ENCODE data around the gene RHOH. TPM values are rescaled to one million over a fixed set of nuclear protein-coding genes. Genes with fewer than 3 reads are reported as not detected.

Gene RHOH
- total and polyA plus RNA-seq, 9 of the 15 experiments (the other 6 are each of a cell fraction or from before 2014, with no cell fraction given): 14.3 to 37.7 (median 23.2) TPM

DNA sequence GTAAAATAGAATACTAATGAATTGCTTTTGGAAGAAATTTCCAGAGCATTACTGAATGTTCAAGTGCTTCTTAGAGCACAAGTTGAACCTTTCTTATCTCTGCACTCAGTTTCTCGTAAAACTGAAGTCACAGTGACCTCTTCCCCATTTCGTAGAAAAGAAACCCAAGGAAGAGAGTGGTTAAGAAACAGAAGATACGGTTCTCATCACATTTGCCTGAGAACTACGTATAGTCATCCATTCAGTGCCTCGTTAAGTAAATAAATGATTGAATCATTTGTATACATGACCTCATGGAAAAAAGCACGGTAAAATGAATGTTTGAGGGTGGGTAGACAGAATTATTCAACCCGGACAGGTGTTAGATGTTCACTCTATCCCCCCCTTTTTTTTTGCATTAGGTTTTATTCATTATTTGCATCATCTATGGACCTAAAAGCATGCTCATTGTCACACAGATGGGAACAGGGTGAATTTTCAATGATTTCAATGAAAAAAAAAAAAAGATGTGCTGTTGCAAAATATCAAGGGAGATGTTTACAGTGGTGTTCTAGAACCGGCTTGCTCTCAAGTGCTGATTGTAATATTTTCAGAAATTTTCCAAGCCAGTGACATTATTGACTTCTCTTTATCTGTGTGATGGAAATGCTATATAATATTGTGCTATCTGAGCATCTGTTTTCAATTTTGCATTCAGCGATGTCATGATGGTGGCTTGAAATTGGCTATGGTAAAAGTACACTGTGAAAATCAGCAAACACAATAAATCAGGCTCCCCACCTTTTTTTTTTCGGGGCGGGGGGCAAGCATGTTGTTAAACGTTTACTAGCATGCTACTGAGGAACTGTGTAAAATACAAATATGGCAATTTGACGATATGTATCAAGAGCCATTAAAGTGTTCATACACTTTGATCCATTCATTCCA is 4.3 kb downstream of the RHOH start (continued):
- TF ChIP-seq HDAC3 (IDR thresholded peaks at IDR 0.05; ENCODE audit: borderline replicate concordance, partially characterized antibody): peak; percentile 61
- TF ChIP-seq TEAD4 (IDR thresholded peaks at IDR 0.05; ENCODE audit: low read length): peak; percentile 59; the same call in 1 of the 2 replicates
- TF ChIP-seq TEAD4 (CRISPR knock-in tag; IDR thresholded peaks at IDR 0.05; ENCODE audit: borderline replicate concordance): no peak
- TF ChIP-seq, protein P1, sequence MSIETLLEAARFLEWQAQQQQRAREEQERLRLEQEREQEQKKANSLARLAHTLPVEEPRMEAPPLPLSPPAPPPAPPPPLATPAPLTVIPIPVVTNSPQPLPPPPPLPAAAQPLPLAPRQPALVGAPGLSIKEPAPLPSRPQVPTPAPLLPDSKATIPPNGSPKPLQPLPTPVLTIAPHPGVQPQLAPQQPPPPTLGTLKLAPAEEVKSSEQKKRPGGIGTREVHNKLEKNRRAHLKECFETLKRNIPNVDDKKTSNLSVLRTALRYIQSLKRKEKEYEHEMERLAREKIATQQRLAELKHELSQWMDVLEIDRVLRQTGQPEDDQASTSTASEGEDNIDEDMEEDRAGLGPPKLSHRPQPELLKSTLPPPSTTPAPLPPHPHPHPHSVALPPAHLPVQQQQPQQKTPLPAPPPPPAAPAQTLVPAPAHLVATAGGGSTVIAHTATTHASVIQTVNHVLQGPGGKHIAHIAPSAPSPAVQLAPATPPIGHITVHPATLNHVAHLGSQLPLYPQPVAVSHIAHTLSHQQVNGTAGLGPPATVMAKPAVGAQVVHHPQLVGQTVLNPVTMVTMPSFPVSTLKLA (conservative IDR thresholded peaks at IDR 0.05): peak; percentile 35 to 38; a peak in 3 of 4 replicates
- TF ChIP-seq GATA2 (CRISPR knock-in tag; IDR thresholded peaks at IDR 0.05): peak; percentile 49
- no peak for TF ChIP-seq MED1 (CRISPR knock-in tag; IDR thresholded peaks at IDR 0.05; ENCODE audit: borderline replicate concordance)
- no peak for TF ChIP-seq HNRNPH1 (optimal IDR thresholded peaks at IDR 0.05; ENCODE audit: low read depth, low read length)
- no peak for TF ChIP-seq ZNF3 (CRISPR knock-in tag; IDR thresholded peaks at IDR 0.05)
- TF ChIP-seq SMARCC2 (IDR thresholded peaks at IDR 0.05; ENCODE audit: low read depth): peak; percentile 47; the same call in 1 of the 2 replicates
- TF ChIP-seq SPI1 (IDR thresholded peaks at IDR 0.05; ENCODE audit: borderline replicate concordance, low read depth, low read length): peak; percentile 78; the same call in 1 of the 2 replicates
- TF ChIP-seq, protein P2, sequence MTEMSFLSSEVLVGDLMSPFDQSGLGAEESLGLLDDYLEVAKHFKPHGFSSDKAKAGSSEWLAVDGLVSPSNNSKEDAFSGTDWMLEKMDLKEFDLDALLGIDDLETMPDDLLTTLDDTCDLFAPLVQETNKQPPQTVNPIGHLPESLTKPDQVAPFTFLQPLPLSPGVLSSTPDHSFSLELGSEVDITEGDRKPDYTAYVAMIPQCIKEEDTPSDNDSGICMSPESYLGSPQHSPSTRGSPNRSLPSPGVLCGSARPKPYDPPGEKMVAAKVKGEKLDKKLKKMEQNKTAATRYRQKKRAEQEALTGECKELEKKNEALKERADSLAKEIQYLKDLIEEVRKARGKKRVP (CRISPR knock-in tag; IDR thresholded peaks at IDR 0.05): no peak
- TF ChIP-seq, protein P3, sequence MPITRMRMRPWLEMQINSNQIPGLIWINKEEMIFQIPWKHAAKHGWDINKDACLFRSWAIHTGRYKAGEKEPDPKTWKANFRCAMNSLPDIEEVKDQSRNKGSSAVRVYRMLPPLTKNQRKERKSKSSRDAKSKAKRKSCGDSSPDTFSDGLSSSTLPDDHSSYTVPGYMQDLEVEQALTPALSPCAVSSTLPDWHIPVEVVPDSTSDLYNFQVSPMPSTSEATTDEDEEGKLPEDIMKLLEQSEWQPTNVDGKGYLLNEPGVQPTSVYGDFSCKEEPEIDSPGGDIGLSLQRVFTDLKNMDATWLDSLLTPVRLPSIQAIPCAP (CRISPR knock-in tag; IDR thresholded peaks at IDR 0.05; ENCODE audit: borderline replicate concordance): no peak
- TF ChIP-seq ARHGAP35 (IDR thresholded peaks at IDR 0.05; ENCODE audit: partially characterized antibody): no peak
- no peak for TF ChIP-seq ZNF408 (CRISPR knock-in tag; IDR thresholded peaks at IDR 0.05; ENCODE audit: low read depth)
- no peak for TF ChIP-seq ILF3 (IDR thresholded peaks at IDR 0.05; ENCODE audit: borderline replicate concordance)
- TF ChIP-seq TEAD2 (tag; IDR thresholded peaks at IDR 0.05): no peak
- no peak for TF ChIP-seq ZNF699 (CRISPR knock-in tag; IDR thresholded peaks at IDR 0.05; ENCODE audit: insufficient replicate concordance)
- TF ChIP-seq ZEB2 (IDR thresholded peaks at IDR 0.05): 0 out of 2 replicates have a peak, but pooled peaks have one; percentile 44
- TF ChIP-seq CTBP1 (IDR thresholded peaks at IDR 0.05; ENCODE audit: borderline replicate concordance): peak; percentile 71
- TF ChIP-seq, protein P4, sequence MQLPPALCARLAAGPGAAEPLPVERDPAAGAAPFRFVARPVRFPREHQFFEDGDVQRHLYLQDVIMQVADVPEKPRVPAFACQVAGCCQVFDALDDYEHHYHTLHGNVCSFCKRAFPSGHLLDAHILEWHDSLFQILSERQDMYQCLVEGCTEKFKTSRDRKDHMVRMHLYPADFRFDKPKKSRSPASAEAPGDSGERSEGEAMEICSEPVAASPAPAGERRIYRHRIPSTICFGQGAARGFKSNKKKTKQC (CRISPR knock-in tag; IDR thresholded peaks at IDR 0.05): no peak
- TF ChIP-seq SMAD2 (IDR thresholded peaks at IDR 0.05; ENCODE audit: low read depth, low read length): no peak
- TF ChIP-seq ZNF444 (CRISPR knock-in tag; IDR thresholded peaks at IDR 0.05): no peak
- no peak for TF ChIP-seq ZNF324 (CRISPR knock-in tag; IDR thresholded peaks at IDR 0.05)
- peak; percentile 72 for TF ChIP-seq TCF3 (CRISPR knock-in tag; IDR thresholded peaks at IDR 0.05)
- peak; percentile 98 for TF ChIP-seq NFATC3 (IDR thresholded peaks at IDR 0.05)

Measured in K562 (cell line).